GM23338 (cell line): ENCODE results near the gene ST6GALNAC3. TPM values are rescaled to one million over a fixed set of nuclear protein-coding genes. Genes with fewer than 3 reads are reported as not detected.

Experiments used
- ATAC-seq: fragments of 200-7000 bp; cut with Tn5 transposase; 3 replicates; pipeline ENCODE4 v1.9.1; 2020
- DNase-seq: peaks from one replicate; pipeline ENCODE4 v3.0.0-alpha.2; 2015; ENCODE audit warnings: low spot score
- H2AFZ ChIP-seq: fragments of 200-600 bp; sonication (generic); 2 replicates; pipeline ENCODE4 v1.8.0; 2016; ENCODE audit warnings: antibody characterized with exemption, mild to moderate bottlenecking, moderate library complexity
- H3F3A ChIP-seq: fragments of 200-600 bp; sonication (generic); replicated peaks from 2 replicates; pipeline ENCODE4 v1.8.0; 2017; ENCODE audit warnings: antibody characterized with exemption, mixed run types, low read depth
- H3K27ac ChIP-seq: fragments of 200-600 bp; sonication (generic); 2 replicates; pipeline ENCODE4 v1.6.1; 2016; ENCODE audit warnings: low read depth
- H3K27me3 ChIP-seq: fragments of 200-600 bp; sonication (generic); 2 replicates; pipeline ENCODE4 v1.8.0; 2016; ENCODE audit warnings: mild to moderate bottlenecking, mixed run types, moderate library complexity; ENCODE audit not compliant: insufficient read depth
- H3K36me3 ChIP-seq: fragments of 200-600 bp; sonication (generic); 2 replicates; pipeline ENCODE4 v1.8.0; 2016; ENCODE audit warnings: mild to moderate bottlenecking; ENCODE audit not compliant: insufficient read depth
- H3K4me1 ChIP-seq: fragments of 200-600 bp; sonication (generic); 2 replicates; pipeline ENCODE4 v1.8.0; 2016; ENCODE audit warnings: mild to moderate bottlenecking, moderate library complexity; ENCODE audit not compliant: insufficient read depth
- H3K4me2 ChIP-seq: fragments of 200-600 bp; sonication (generic); 2 replicates; pipeline ENCODE4 v1.7.1; 2017; ENCODE audit warnings: mixed run types
- H3K4me3 ChIP-seq: fragments of 200-600 bp; sonication (generic); 2 replicates; pipeline ENCODE4 v1.6.1; 2016; ENCODE audit warnings: mixed run types
- H3K79me2 ChIP-seq: fragments of 200-600 bp; sonication (generic); replicated peaks from 2 replicates; pipeline ENCODE4 v1.8.0; 2017; ENCODE audit warnings: mild to moderate bottlenecking; ENCODE audit not compliant: insufficient read depth
- H3K9me2 ChIP-seq: fragments of 200-600 bp; sonication (generic); 2 replicates; pipeline ENCODE4 v1.8.0; 2017; ENCODE audit not compliant: insufficient read depth
- H4K20me1 ChIP-seq: fragments of 200-600 bp; sonication (generic); replicated peaks from 2 replicates; pipeline ENCODE4 v1.8.0; 2017; ENCODE audit warnings: mild to moderate bottlenecking; ENCODE audit not compliant: insufficient read depth
- H3K27ac Mint-ChIP-seq: 2 replicates; pipeline ENCODE4 v1.8.0; 2020; ENCODE audit warnings: inconsistent platforms, mild to moderate bottlenecking, moderate library complexity, mixed read lengths
- H3K27me3 Mint-ChIP-seq: 3 replicates; pipeline ENCODE4 v1.8.0; 2022; ENCODE audit warnings: low read depth, mild to moderate bottlenecking, moderate library complexity, mixed read lengths, inconsistent platforms; ENCODE audit not compliant: insufficient read depth, poor library complexity
- H3K36me3 Mint-ChIP-seq: 3 replicates; pipeline ENCODE4 v1.8.0; 2021; ENCODE audit warnings: low read depth, mild to moderate bottlenecking, inconsistent platforms, moderate library complexity, mixed read lengths
- H3K4me1 Mint-ChIP-seq: 3 replicates; pipeline ENCODE4 v1.8.0; 2020; ENCODE audit warnings: mild to moderate bottlenecking, inconsistent platforms, mixed read lengths
- H3K4me3 Mint-ChIP-seq: 3 replicates; pipeline ENCODE4 v1.8.0; 2021; ENCODE audit warnings: moderate library complexity, mild to moderate bottlenecking, inconsistent platforms, mixed read lengths
- H3K9me3 Mint-ChIP-seq: 3 replicates; pipeline ENCODE4 v1.8.0; 2020; ENCODE audit warnings: moderate library complexity, mild to moderate bottlenecking, inconsistent platforms, mixed read lengths
- CREB1 ChIP-seq: fragments of 250-450 bp; sonication (Bioruptor Pico); IDR thresholded peaks from 2 replicates; pipeline ENCODE4 v1.5.0; 2020; ENCODE audit warnings: low read depth, mild to moderate bottlenecking, moderate library complexity
- POLR2AphosphoS5 ChIP-seq: IDR thresholded peaks from 2 replicates; pipeline ENCODE4 v1.6.1; 2016; ENCODE audit warnings: antibody characterized with exemption, low read depth
- STAT1 ChIP-seq: IDR thresholded peaks from one replicate; pipeline ENCODE4 v1.6.1; 2016; ENCODE audit warnings: antibody characterized with exemption; ENCODE audit not compliant: unreplicated experiment
- ZNF114 ChIP-seq: fragments of 250-450 bp; sonication (Bioruptor Pico); IDR thresholded peaks from 2 replicates; pipeline ENCODE4 v1.5.0; 2020; ENCODE audit warnings: mild to moderate bottlenecking, moderate library complexity
- ZNF331 ChIP-seq: fragments of 250-450 bp; sonication (Bioruptor Pico); IDR thresholded peaks from 2 replicates; pipeline ENCODE4 v1.5.0; 2020; ENCODE audit warnings: low read depth, mild to moderate bottlenecking, moderate library complexity
- polyA plus RNA-seq: library from polyadenylated mRNA; unstranded; fragments of >200 nt; fragmentation: Nextera tagmentation; extraction: Ambion mirVana; gene quantifications from 2 replicates; pipeline ENCODE4 v1.2.1, GENCODE V29; 2016
- total RNA-seq: library from RNA; depleted of rRNA; stranded (reverse); fragments of >200 nt; shearing (Covaris generic); gene quantifications from 2 replicates; pipeline ENCODE4 v1.2.3, GENCODE V29; 2014
- TF ChIP-seq, protein P1 (sequence below): fragments of 250-450 bp; sonication (Bioruptor Pico); IDR thresholded peaks from 2 replicates; pipeline ENCODE4 v1.5.0; 2020; ENCODE audit warnings: mild to moderate bottlenecking, moderate library complexity
- TF ChIP-seq, protein P2 (sequence below): IDR thresholded peaks from 2 replicates; pipeline ENCODE4 v1.6.1; 2016; ENCODE audit warnings: antibody characterized with exemption
- TF ChIP-seq, protein P3 (sequence below): IDR thresholded peaks from one replicate; pipeline ENCODE4 v1.6.1; 2018; ENCODE audit warnings: antibody characterized with exemption; ENCODE audit not compliant: unreplicated experiment
- TF ChIP-seq, protein P4 (sequence below), 2 experiments: fragments of 200-600 bp in 1 of 2; sonication (generic) in 1 of 2; conservative IDR thresholded peaks; 2 replicates each; pipeline versions ENCODE4 v1.5.1 to v1.6.1; 2016 to 2017; ENCODE audit warnings: antibody characterized with exemption in 2 of 2, low read depth in 2 of 2, mild to moderate bottlenecking in 2 of 2, moderate library complexity in 1 of 2

Gene ST6GALNAC3
- total and polyA plus RNA-seq, 2 experiments from 2014 or later = 4.7 to 11.6 TPM

DNA sequence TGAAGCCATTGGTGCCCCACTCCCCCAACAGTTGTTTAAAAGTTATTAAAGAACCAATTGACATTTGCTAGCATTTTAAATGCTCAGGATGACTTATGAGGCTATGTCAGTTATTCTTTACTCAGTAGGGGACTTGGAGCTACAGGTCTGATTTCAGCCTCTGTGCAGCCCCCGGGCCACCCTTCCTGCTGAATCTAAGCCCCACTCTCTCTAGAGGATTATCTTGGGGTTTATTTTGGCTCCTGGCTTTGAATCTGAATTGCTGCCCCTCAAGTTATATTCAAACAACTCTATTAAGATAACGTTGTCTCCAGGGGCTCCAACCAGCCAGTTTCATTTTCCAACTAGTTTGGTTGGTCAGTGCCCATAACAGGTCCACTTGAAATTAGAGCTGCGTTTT, 135.1 kb downstream of the ST6GALNAC3 start (continued):
- TF ChIP-seq, protein P1, sequence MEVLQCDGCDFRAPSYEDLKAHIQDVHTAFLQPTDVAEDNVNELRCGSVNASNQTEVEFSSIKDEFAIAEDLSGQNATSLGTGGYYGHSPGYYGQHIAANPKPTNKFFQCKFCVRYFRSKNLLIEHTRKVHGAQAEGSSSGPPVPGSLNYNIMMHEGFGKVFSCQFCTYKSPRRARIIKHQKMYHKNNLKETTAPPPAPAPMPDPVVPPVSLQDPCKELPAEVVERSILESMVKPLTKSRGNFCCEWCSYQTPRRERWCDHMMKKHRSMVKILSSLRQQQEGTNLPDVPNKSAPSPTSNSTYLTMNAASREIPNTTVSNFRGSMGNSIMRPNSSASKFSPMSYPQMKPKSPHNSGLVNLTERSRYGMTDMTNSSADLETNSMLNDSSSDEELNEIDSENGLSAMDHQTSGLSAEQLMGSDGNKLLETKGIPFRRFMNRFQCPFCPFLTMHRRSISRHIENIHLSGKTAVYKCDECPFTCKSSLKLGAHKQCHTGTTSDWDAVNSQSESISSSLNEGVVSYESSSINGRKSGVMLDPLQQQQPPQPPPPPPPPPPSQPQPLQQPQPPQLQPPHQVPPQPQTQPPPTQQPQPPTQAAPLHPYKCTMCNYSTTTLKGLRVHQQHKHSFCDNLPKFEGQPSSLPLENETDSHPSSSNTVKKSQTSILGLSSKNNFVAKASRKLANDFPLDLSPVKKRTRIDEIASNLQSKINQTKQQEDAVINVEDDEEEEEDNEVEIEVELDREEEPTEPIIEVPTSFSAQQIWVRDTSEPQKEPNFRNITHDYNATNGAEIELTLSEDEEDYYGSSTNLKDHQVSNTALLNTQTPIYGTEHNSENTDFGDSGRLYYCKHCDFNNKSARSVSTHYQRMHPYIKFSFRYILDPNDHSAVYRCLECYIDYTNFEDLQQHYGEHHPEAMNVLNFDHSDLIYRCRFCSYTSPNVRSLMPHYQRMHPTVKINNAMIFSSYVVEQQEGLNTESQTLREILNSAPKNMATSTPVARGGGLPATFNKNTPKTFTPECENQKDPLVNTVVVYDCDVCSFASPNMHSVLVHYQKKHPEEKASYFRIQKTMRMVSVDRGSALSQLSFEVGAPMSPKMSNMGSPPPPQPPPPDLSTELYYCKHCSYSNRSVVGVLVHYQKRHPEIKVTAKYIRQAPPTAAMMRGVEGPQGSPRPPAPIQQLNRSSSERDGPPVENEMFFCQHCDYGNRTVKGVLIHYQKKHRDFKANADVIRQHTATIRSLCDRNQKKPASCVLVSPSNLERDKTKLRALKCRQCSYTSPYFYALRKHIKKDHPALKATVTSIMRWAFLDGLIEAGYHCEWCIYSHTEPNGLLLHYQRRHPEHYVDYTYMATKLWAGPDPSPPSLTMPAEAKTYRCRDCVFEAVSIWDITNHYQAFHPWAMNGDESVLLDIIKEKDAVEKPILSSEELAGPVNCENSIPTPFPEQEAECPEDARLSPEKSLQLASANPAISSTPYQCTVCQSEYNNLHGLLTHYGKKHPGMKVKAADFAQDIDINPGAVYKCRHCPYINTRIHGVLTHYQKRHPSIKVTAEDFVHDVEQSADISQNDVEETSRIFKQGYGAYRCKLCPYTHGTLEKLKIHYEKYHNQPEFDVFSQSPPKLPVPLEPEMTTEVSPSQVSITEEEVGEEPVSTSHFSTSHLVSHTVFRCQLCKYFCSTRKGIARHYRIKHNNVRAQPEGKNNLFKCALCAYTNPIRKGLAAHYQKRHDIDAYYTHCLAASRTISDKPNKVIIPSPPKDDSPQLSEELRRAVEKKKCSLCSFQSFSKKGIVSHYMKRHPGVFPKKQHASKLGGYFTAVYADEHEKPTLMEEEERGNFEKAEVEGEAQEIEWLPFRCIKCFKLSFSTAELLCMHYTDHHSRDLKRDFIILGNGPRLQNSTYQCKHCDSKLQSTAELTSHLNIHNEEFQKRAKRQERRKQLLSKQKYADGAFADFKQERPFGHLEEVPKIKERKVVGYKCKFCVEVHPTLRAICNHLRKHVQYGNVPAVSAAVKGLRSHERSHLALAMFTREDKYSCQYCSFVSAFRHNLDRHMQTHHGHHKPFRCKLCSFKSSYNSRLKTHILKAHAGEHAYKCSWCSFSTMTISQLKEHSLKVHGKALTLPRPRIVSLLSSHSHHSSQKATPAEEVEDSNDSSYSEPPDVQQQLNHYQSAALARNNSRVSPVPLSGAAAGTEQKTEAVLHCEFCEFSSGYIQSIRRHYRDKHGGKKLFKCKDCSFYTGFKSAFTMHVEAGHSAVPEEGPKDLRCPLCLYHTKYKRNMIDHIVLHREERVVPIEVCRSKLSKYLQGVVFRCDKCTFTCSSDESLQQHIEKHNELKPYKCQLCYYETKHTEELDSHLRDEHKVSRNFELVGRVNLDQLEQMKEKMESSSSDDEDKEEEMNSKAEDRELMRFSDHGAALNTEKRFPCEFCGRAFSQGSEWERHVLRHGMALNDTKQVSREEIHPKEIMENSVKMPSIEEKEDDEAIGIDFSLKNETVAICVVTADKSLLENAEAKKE (CRISPR knock-in tag) = no peak
- TF ChIP-seq ZNF114 (CRISPR knock-in tag) (no peak), STAT1 (no peak), POLR2AphosphoS5 (no peak), ZNF331 (CRISPR knock-in tag) (no peak)
- TF ChIP-seq, protein P2, sequence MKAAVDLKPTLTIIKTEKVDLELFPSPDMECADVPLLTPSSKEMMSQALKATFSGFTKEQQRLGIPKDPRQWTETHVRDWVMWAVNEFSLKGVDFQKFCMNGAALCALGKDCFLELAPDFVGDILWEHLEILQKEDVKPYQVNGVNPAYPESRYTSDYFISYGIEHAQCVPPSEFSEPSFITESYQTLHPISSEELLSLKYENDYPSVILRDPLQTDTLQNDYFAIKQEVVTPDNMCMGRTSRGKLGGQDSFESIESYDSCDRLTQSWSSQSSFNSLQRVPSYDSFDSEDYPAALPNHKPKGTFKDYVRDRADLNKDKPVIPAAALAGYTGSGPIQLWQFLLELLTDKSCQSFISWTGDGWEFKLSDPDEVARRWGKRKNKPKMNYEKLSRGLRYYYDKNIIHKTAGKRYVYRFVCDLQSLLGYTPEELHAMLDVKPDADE = no peak

DNA sequence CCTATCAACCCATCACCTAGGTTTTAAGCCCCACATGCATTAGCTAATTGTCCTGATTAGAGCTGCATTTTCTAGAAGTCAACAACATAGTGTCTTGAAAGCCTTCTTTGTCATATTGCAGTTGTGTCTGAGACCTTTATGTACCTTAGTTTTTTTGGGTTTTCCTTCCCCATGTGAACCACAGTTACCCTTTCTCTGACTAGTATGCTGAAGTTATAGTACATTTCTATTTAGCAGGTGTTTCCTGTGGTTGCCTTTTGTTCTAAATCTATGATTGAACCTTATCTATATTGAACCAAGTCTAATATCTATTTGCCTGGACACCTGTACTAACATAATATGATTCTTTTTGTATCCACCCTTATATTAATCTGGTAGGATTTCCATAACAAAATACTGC, 135.6 kb downstream of the ST6GALNAC3 start:
- H3K27me3 Mint-ChIP-seq = peaks cover 4% of the 10 kb centered on the region
- no peak overlapping the region for H3K4me3 ChIP-seq
- no peak overlapping the region for H3K27ac ChIP-seq
- no peak overlapping the region for H2AFZ ChIP-seq
- H4K20me1 ChIP-seq = no peaks in the 10 kb centered on the region; the same call in 1 of the 2 replicates
- no peak overlapping the region for H3K4me2 ChIP-seq
- H3K4me1 ChIP-seq = peaks cover 3% of the 10 kb centered on the region; the same call in 1 of the 2 replicates
- no peak for ATAC-seq
- no peak overlapping the region for H3K27ac Mint-ChIP-seq
- H3K27me3 ChIP-seq = no peaks in the 10 kb centered on the region
- DNase-seq = no peak
- peaks cover 4% of the 10 kb centered on the region; the same call in 2 of the 3 replicates for H3K9me3 Mint-ChIP-seq
- H3K79me2 ChIP-seq = no peaks in the 10 kb centered on the region
- H3K36me3 Mint-ChIP-seq = peaks cover 5% of the 10 kb centered on the region; the same call in 2 of the 3 replicates
- no peaks in the 10 kb centered on the region for H3F3A ChIP-seq
- peaks cover 17% of the 10 kb centered on the region; the same call in 1 of the 2 replicates for H3K9me2 ChIP-seq
- no peak overlapping the region for H3K4me3 Mint-ChIP-seq
- no peaks in the 10 kb centered on the region for H3K4me1 Mint-ChIP-seq
- H3K36me3 ChIP-seq = no peaks in the 10 kb centered on the region
- TF ChIP-seq STAT1 (no peak), CREB1 (CRISPR knock-in tag) (no peak), ZNF114 (CRISPR knock-in tag) (no peak)
- TF ChIP-seq, protein P3, sequence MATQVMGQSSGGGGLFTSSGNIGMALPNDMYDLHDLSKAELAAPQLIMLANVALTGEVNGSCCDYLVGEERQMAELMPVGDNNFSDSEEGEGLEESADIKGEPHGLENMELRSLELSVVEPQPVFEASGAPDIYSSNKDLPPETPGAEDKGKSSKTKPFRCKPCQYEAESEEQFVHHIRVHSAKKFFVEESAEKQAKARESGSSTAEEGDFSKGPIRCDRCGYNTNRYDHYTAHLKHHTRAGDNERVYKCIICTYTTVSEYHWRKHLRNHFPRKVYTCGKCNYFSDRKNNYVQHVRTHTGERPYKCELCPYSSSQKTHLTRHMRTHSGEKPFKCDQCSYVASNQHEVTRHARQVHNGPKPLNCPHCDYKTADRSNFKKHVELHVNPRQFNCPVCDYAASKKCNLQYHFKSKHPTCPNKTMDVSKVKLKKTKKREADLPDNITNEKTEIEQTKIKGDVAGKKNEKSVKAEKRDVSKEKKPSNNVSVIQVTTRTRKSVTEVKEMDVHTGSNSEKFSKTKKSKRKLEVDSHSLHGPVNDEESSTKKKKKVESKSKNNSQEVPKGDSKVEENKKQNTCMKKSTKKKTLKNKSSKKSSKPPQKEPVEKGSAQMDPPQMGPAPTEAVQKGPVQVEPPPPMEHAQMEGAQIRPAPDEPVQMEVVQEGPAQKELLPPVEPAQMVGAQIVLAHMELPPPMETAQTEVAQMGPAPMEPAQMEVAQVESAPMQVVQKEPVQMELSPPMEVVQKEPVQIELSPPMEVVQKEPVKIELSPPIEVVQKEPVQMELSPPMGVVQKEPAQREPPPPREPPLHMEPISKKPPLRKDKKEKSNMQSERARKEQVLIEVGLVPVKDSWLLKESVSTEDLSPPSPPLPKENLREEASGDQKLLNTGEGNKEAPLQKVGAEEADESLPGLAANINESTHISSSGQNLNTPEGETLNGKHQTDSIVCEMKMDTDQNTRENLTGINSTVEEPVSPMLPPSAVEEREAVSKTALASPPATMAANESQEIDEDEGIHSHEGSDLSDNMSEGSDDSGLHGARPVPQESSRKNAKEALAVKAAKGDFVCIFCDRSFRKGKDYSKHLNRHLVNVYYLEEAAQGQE = no peak
- TF ChIP-seq, protein P4, sequence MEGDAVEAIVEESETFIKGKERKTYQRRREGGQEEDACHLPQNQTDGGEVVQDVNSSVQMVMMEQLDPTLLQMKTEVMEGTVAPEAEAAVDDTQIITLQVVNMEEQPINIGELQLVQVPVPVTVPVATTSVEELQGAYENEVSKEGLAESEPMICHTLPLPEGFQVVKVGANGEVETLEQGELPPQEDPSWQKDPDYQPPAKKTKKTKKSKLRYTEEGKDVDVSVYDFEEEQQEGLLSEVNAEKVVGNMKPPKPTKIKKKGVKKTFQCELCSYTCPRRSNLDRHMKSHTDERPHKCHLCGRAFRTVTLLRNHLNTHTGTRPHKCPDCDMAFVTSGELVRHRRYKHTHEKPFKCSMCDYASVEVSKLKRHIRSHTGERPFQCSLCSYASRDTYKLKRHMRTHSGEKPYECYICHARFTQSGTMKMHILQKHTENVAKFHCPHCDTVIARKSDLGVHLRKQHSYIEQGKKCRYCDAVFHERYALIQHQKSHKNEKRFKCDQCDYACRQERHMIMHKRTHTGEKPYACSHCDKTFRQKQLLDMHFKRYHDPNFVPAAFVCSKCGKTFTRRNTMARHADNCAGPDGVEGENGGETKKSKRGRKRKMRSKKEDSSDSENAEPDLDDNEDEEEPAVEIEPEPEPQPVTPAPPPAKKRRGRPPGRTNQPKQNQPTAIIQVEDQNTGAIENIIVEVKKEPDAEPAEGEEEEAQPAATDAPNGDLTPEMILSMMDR (conservative IDR thresholded peaks at IDR 0.05; ENCODE audit: low read depth in 2 of 2) = no peak
